ENCODE measurements around the gene ADAMTSL1. TPM values are rescaled to one million over a fixed set of nuclear protein-coding genes. Genes with fewer than 3 reads are reported as not detected.

ADAMTSL1 gene
- total RNA-seq, 1 experiment from 2014 or later: not detected

- Histone ChIP-seq H3K4me1 (ENCODE audit: control insufficient read depth, insufficient read depth, low read length) (no peaks in the 10 kb centered on the region), H3K9me3 (ENCODE audit: control insufficient read depth, insufficient read depth, low read depth, low read length) (no peaks in the 10 kb centered on the region), H3K4me3 (ENCODE audit: low read depth in 2 of 2, low read length in 2 of 2) (peak overlapping the region in 1 of 2 experiments; percentile 8; a peak in 2 of 4 replicates), H3K27me3 (ENCODE audit: control insufficient read depth, insufficient read depth, low read length) (no peaks in the 10 kb centered on the region), H3K36me3 (ENCODE audit: control insufficient read depth, insufficient read depth, low read length) (no peaks in the 10 kb centered on the region), H3K27ac (ENCODE audit: low read length) (no peak overlapping the region)
- TF ChIP-seq CTCF (IDR thresholded peaks at IDR 0.05) (no peak), SIN3A (IDR thresholded peaks at IDR 0.05; ENCODE audit: borderline replicate concordance, insufficient read depth, low read depth, low read length) (no peak), REST (IDR thresholded peaks at IDR 0.05; ENCODE audit: insufficient read depth in 1 of 2, low read depth in 2 of 2, low read length in 1 of 2) (no peak)
- in situ Hi-C loops (cut with HindIII; ENCODE audit: low pct_unique_long_range_greater_than_20kb, low sequenced_read_pairs) (no loop called here), intact Hi-C loops (cut with micrococcal nuclease; ENCODE audit: unreplicated experiment) (no loop called here)
- CTCF ChIA-PET: no interaction called here
- DNase-seq (ENCODE audit: low read depth, low spot score) (no peak), ATAC-seq (no peak)
- BruUV-seq (replicated peaks): no TSS peak
- POLR2A ChIA-PET: no interaction called here
Measured at GRCh38 chr9:18438300-18438925, 35.5 kb upstream of the ADAMTSL1 start.

GRCh38 chr9:18438951-18439350, 35.0 kb upstream of the ADAMTSL1 start:
- H3K4me3 ChIP-seq (ENCODE audit: low read depth in 2 of 2, low read length in 2 of 2): no peak overlapping the region
- in situ Hi-C loops (cut with HindIII; ENCODE audit: low pct_unique_long_range_greater_than_20kb, low sequenced_read_pairs): no loop called here
- CTCF ChIA-PET: no interaction called here

More at GRCh38 chr9:18438951-18439350, 35.0 kb upstream of the ADAMTSL1 start:
- H3K27me3 ChIP-seq (ENCODE audit: control insufficient read depth, insufficient read depth, low read length): no peaks in the 10 kb centered on the region
- no peak for DNase-seq (ENCODE audit: low read depth, low spot score)
- no TSS peak for BruUV-seq (replicated peaks)
- H3K36me3 ChIP-seq (ENCODE audit: control insufficient read depth, insufficient read depth, low read length): no peaks in the 10 kb centered on the region
- no peaks in the 10 kb centered on the region for H3K4me1 ChIP-seq (ENCODE audit: control insufficient read depth, insufficient read depth, low read length)
- TF ChIP-seq POLR2AphosphoS5 (IDR thresholded peaks at IDR 0.05; ENCODE audit: low read depth, low read length): no peak
- no peak for TF ChIP-seq CTCF (IDR thresholded peaks at IDR 0.05)
- TF ChIP-seq TCF7L2 (IDR thresholded peaks at IDR 0.05; ENCODE audit: low read depth, low read length): no peak
- TF ChIP-seq REST (IDR thresholded peaks at IDR 0.05; ENCODE audit: insufficient read depth in 1 of 2, low read depth in 2 of 2, low read length in 1 of 2): no peak
- TF ChIP-seq SIN3A (IDR thresholded peaks at IDR 0.05; ENCODE audit: borderline replicate concordance, insufficient read depth, low read depth, low read length): no peak
- ATAC-seq: no peak
- intact Hi-C loops (cut with micrococcal nuclease; ENCODE audit: unreplicated experiment): no loop called here
- H3K27ac ChIP-seq (ENCODE audit: low read length): no peak overlapping the region
- no peaks in the 10 kb centered on the region for H3K9me3 ChIP-seq (ENCODE audit: control insufficient read depth, insufficient read depth, low read depth, low read length)
- POLR2A ChIA-PET: no interaction called here

All from Panc1 (cell line).